CD8-positive, alpha-beta memory T cell (primary cell): Measurements from ENCODE around the gene RSKR. TPM values are rescaled to one million over a fixed set of nuclear protein-coding genes. Genes with fewer than 3 reads are reported as not detected.

Experiments used
- polyA plus RNA-seq: library from polyadenylated mRNA; unstranded; fragments of 300-500 nt; fragmentation: Illumina TruSeq; gene quantifications from one replicate; pipeline ENCODE4 v1.2.3, GENCODE V29; 2021
- total RNA-seq, 2 experiments: library from RNA; stranded (reverse); gene quantifications; one replicate each; pipeline ENCODE4 v1.2.3, GENCODE V29; 2021

The RSKR gene
- total and polyA plus RNA-seq, 3 experiments from 2014 or later = 0.22 to 19.3 (median 18.4) TPM

Other genes with a start within 250 kb of the RSKR start
- not detected for gene SEBOX, start 249.0 kb downstream of the RSKR start, total RNA-seq
- not detected for gene SEBOX, start 249.0 kb downstream of the RSKR start, polyA plus RNA-seq
- gene VTN, start 243.9 kb downstream of the RSKR start, total RNA-seq = under 1 TPM; 0.18 to 0.57 TPM
- not detected for gene VTN, start 243.9 kb downstream of the RSKR start, polyA plus RNA-seq
- gene SARM1, start 242.5 kb downstream of the RSKR start, total RNA-seq = 10 to 100 TPM; 35.3 to 37.0 TPM
- gene SARM1, start 242.5 kb downstream of the RSKR start, polyA plus RNA-seq = 8.5 TPM
- gene SLC46A1, start 208.0 kb downstream of the RSKR start, total RNA-seq = 1 to 10 TPM; 5.6 to 6.0 TPM
- gene SLC46A1, start 208.0 kb downstream of the RSKR start, polyA plus RNA-seq = 6.3 TPM
- not detected for gene SLC13A2, start 140.5 kb downstream of the RSKR start, total RNA-seq
- gene SLC13A2, start 140.5 kb downstream of the RSKR start, polyA plus RNA-seq = not detected
- not detected for gene FOXN1, start 107.8 kb downstream of the RSKR start, total RNA-seq
- not detected for gene FOXN1, start 107.8 kb downstream of the RSKR start, polyA plus RNA-seq
- gene UNC119, start 61.6 kb downstream of the RSKR start, total RNA-seq = 10 to 100 TPM; 28.9 to 29.1 TPM
- 21.9 TPM for gene UNC119, start 61.6 kb downstream of the RSKR start, polyA plus RNA-seq
- 10 to 100 TPM; 48.7 to 50.0 TPM for gene PIGS, start 42.7 kb downstream of the RSKR start, total RNA-seq
- 61.0 TPM for gene PIGS, start 42.7 kb downstream of the RSKR start, polyA plus RNA-seq
- gene ALDOC, start 37.3 kb downstream of the RSKR start, total RNA-seq = 10 to 100 TPM; 12.8 to 13.6 TPM
- 58.2 TPM for gene ALDOC, start 37.3 kb downstream of the RSKR start, polyA plus RNA-seq
- 10 to 100 TPM; 77.8 to 79.7 TPM for gene SPAG5, start 15.2 kb downstream of the RSKR start, total RNA-seq
- gene SPAG5, start 15.2 kb downstream of the RSKR start, polyA plus RNA-seq = 3.5 TPM
- gene BLTP2, start 31.0 kb upstream of the RSKR start, total RNA-seq = 100 to 1,000 TPM; 176 to 192 TPM
- gene BLTP2, start 31.0 kb upstream of the RSKR start, polyA plus RNA-seq = 44.5 TPM
- gene SDF2, start 47.7 kb upstream of the RSKR start, total RNA-seq = 10 to 100 TPM; 51.4 to 55.1 TPM
- 94.9 TPM for gene SDF2, start 47.7 kb upstream of the RSKR start, polyA plus RNA-seq
- gene SUPT6H, start 48.0 kb upstream of the RSKR start, total RNA-seq = 10 to 100 TPM; 80.0 to 88.4 TPM
- gene SUPT6H, start 48.0 kb upstream of the RSKR start, polyA plus RNA-seq = 20.1 TPM
- gene PROCA1, start 97.7 kb upstream of the RSKR start, total RNA-seq = 1 to 10 TPM; 4.7 to 4.9 TPM
- 1.2 TPM for gene PROCA1, start 97.7 kb upstream of the RSKR start, polyA plus RNA-seq
- gene RAB34, start 103.7 kb upstream of the RSKR start, total RNA-seq = 1 to 10 TPM; 7.9 to 8.3 TPM
- gene RAB34, start 103.7 kb upstream of the RSKR start, polyA plus RNA-seq = 2.6 TPM
- gene RPL23A, start 105.8 kb upstream of the RSKR start, total RNA-seq = 1,000 to 10,000 TPM; 2,670 to 2,692 TPM
- 5,358 TPM for gene RPL23A, start 105.8 kb upstream of the RSKR start, polyA plus RNA-seq
- gene TLCD1, start 112.0 kb upstream of the RSKR start, total RNA-seq = 10 to 100 TPM; 36.5 to 38.9 TPM
- not detected for gene TLCD1, start 112.0 kb upstream of the RSKR start, polyA plus RNA-seq
- gene NEK8, start 114.6 kb upstream of the RSKR start, total RNA-seq = 1 to 10 TPM; 8.0 to 8.8 TPM
- 2.5 TPM for gene NEK8, start 114.6 kb upstream of the RSKR start, polyA plus RNA-seq
- 100 to 1,000 TPM; 176 to 182 TPM for gene TRAF4, start 129.8 kb upstream of the RSKR start, total RNA-seq
- 2.7 TPM for gene TRAF4, start 129.8 kb upstream of the RSKR start, polyA plus RNA-seq
- 10 to 100 TPM; 20.6 to 21.5 TPM for gene FAM222B, start 228.6 kb upstream of the RSKR start, total RNA-seq
- 19.3 TPM for gene FAM222B, start 228.6 kb upstream of the RSKR start, polyA plus RNA-seq
- gene ERAL1, start 240.8 kb upstream of the RSKR start, total RNA-seq = 10 to 100 TPM; 84.1 to 86.2 TPM
- 44.7 TPM for gene ERAL1, start 240.8 kb upstream of the RSKR start, polyA plus RNA-seq